ENCODE data around the gene PRKCA.
A peak's percentile ranks its signal among the peaks of the same experiment; 100 is the strongest.
"Not testable (repeated sequence)": the region's sequence is repeated elsewhere in the genome, so short reads cannot be mapped to it uniquely, and the experiment has no call there.

The PRKCA gene

DNA sequence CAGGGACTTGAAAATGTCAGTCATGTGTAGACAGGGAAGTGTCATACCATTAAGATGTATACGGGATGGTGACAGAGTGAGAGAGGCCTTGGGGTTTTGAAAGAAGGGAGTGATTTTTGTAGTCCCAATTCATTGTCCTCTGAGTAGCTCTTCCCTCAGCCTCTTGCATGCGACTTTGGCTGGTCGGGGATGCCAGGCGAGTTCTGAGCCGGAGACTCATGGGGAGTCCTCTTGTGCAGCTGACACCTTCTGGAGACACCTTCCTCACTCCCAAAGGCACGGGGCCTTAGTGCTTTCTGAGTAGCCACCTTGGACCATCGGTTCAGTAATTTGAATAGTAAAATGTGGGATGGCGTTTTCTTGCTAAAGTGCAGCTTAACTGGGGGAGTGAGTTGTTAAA is 144.7 kb downstream of the PRKCA start:
- DNase-seq = no peak

DNA sequence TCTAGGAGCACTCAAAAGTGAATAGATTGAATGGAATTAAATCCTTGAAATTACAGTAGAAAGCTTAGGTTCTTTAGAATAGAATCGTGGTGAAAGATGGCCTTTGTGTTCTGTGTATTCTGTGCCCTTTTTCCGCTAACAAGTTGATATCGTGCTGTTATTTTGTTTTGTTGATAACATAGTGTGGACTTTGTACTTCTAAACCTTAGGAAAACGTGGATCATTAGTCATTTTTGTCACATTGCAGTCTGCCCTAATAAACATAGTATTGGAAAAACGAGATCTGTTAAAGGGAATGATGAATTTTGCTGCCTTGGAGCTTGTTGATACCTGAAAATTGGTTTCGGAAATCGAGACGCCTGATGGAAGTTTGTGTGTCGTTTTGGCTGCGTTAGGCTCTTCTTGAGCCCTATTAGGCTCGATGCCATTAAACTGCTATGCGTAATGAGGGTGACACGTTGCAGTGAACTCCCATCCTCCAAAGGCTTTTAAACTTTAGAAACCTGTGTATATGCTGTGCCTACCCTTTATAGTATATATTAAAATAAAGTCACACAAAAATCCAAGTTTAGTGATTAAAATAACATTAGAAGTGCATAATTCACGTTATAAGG is 145.7 kb downstream of the PRKCA start:
- no peak for DNase-seq

DNA sequence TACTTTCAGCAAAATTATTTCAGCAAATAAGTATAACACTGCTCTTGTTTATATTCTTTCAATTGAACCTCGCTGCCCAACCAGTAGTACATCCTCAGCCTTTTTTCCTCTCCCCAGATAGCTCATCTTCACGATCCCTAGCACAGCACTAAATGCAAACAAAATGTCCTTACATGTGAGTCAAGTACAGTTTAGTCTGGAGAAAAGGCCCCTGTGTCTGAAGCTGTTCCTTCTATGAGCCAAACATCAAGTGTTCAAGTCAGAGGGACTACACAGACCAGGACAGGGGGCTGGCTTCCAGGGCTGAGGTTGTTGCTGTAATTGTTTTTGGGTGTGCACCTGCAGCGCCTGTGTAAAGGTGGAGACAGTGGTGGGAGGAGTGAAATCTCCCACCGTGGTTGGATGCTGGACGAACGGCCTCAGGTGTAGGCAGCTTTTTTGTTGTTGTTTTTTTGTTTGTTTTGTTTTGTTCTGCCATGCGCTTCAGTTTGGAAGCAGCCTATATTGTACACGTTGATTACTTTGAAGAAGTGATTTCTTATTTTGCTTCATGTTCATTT is 147.1 kb downstream of the PRKCA start:
- DNase-seq = no peak

DNA sequence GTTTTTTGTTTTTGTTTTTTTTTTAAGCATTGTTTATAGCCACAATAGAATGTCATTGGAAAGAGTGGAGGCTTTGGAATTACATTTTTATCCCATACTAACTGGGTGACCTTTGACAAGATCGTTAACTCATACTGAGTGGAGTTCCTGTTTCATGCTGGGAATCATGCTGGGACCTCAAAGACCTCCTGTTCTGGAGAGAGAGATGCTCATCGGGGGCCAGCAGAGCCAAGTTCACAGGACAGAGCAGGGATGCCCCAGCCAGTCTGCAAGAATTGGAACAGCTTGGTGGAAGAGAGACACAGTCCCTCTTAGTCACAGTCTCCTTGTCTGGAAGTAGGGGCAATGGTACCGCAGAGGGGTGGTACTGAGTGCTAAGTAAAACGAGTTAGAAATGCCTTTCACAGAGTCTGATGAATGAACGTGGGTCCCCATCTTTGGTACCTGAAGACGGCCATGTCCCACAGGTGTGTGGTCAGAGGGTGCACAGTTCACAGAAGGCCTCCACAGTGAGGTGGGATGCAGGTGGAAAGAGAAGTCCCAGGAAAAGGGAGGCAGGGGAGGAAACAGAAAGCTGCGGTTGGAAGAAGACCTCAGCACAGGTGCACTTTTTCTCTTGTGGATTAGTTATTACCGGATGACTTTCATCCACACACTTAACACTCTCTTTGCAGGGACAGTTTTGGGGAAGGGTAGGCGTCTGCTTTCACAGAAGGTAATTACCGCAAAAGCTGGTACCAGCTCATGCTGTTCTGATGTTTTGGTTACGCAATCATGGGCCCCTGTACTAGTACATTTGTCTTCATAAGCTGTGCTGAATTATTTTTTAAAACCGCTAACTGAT is 147.8 kb downstream of the PRKCA start:
- no peak for DNase-seq

DNA sequence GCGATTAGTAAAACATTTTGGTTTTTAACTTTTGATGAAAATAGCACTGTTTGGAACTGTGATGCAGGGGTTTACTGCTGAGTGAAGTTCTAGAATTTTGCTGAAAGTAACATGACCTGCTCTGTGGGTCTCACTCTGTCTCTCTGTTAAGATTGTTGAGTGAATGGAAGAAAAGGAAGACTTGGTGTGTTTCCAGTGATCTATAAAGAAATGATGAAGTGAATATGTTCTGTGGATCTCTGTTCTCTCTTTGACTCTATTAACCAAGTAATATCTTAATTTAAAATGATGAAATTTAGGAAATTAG is 148.4 kb downstream of the PRKCA start:
- DNase-seq = no peak

DNA sequence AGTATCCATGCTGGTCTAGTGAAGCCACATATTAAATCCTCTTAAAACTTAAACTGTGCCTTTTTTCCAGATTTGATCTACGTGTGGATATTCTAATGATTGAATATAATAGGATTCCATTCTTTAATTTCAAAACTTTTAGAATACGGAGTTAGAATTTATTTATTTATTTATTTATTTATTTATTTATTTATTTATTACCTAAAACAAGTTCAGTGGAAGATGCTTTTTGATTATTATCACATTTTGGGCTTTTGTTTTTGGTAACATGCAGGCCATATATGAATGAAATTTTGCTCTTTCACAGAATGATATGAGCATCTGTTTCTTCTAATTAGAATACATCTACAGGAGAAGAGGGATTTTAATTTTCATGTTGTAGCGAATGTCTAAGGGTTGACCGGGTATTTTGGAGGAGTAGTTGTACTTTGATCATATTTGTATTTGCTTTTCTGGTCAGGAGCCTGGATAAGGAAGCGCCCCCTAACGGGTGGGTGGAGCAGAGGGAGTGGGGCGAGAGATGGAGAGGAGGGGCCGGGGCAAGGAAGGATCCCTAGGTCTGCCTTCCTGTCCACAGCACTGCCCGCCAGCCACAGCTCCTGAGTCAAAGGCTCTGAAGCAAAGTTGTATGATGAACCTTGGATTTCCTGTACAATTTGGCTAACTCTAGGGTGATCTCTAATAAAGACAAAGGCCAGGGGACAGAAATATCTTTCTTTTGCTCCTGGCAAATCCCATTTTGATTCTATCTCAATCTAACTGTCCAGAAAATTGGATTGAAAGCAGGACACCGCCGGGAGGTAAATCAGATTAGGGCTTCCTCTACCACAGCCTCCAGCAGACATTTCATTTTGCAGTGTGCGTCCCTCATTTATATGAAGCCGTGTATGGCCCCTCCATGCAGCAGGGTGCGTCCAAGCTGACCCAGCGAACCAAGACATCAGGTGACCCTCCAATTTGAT is 149.1 kb downstream of the PRKCA start:
- no peak for DNase-seq

DNA sequence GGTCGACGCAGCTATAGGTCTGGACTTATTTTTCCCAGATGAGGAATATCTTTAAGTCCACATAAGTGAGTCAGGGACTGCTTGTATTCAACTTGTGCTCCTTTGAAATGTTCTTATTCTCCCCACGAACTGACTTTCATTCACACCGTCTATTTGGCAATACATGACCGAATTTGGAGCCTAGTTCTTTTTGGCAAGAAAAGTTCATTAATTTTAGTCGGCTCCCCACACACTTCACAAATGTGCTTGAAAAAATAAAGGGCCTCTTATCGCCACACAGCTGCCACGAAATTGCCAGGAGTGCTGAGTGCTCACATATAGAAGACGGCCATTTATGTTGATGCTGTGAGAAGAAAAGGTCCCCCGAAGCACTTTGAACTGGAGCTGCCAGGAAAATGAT is 152.6 kb downstream of the PRKCA start:
- no peak for DNase-seq

DNA sequence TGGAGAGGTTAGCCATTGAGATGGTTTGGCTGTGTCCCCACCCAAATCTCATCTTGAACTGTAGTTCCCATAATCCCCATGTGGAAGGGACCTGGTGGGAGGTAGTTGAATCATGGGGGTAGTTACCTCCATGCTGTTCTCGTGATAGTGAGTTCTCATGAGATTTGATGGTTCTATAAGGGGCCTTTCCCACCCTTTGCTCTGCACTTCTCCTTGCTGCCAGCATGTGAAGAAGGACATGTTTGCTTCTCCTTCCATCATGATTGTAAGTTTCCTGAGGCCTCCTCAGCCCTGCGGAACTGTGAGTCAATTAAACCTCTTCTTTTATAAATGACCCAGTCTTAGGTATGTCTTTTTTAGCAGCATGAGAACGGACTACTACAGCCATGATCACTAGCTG is 155.1 kb downstream of the PRKCA start:
- DNase-seq = not testable (repeated sequence)

DNA sequence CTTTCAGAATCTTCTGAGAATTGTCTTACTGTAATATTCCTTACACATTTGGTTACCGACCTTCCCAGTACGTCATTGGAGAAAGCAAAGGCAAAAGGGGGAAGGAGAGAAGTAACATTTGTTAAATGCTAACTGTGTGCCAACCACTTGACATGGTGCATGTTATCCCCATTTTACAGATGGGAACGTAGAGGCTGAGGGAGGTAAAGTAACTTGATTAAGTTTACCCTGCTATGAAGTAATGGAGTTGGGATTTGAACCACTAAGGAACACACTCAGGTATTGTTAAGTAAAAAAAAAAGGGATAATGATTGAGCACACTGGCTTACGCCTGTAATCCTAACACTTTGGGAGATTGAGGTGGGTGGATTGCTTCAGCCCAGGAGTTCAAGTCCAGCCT is 156.4 kb downstream of the PRKCA start:
- DNase-seq = no peak

DNA sequence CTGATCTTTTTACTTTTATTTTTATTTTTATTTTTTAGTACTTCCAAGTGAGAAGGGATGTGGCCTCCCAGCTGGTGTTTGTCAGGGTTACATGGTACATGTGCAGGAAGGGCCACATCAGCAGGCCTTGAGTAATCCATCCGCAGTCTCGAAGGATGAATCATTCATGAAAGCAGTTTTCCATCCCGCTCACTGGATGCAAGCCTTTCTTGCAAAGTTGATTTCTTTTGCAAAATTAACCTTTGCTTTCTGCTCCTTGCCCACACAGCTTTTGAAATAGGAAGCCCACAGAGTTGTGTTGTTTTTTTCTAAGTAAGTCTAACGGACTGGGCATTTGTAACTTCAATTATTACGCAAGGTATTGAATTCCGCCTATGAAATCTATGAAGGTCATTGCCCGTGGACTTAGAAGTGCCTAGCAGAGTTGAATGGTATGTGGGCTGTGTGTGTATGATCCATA is 157.4 kb downstream of the PRKCA start:
- no peak for DNase-seq

DNA sequence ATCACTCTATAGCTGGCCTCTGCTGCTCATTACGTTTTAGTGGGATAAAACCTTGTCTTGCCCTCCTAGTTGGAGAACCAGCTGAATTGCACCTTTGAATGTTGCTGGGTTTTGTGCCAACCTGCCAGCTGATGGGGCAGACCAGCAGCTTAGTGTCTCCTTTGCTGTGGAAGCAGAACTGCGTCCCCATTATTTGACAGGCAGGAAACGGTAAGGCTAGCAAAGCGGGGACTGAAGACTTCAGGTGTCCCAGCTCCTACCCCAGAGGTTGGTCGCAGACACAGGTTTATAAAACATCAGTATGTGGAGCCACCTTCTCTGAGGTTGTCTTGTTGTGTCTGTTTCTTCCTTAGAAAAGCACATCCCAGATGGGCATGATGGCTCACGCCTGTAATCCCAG is 158.1 kb downstream of the PRKCA start:
- no peak for DNase-seq

DNA sequence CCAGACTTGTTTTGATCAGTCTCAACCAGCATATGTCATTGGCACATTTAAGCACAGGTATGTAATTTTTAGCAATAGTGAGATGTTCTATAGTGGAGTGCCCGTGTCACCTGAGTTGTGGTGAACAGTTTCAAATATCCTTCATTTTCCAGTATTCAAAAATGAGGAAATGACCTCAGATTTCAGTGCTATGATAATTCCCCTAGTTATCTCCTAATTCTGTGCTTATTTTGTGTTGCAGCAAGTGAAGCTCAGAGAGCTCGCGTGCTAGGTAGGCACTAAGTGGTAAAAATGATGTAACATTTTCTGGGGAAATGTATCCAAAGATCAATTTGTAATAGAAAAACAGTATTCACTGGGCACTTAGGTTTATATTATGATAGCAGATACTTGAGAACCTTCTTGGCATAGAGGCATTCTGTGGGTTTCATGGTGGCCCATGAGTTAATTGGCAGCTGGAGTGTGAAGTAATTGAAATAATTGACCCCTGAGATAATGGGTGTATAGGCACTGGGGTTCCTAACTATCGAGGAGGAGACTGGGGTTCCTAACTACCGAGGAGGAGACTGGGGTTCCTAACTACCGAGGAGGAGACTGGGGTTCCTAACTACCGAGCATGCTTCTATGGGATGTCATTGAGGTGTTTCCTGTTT is 159.1 kb downstream of the PRKCA start:
- DNase-seq = no peak

DNA sequence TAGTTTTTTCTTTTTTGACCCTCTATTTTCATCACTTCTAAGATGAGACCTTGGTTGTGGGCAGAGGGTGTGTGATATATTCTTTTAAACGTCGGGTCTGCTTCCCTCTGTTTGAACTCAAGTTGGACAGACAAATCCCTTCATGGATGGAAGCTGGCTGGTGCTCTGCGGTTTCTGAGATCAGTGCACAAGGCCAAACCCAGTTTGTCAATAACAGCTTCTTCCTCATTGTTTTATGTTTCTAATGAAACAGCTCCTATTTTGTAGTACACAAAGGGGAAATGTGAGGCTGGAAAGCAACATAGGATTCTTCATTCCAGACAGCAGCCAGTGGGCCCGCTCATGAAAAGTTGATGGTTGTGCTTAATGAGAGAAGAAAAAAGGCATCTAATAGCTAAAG is 159.6 kb downstream of the PRKCA start:
- peak; percentile 27 for DNase-seq

DNA sequence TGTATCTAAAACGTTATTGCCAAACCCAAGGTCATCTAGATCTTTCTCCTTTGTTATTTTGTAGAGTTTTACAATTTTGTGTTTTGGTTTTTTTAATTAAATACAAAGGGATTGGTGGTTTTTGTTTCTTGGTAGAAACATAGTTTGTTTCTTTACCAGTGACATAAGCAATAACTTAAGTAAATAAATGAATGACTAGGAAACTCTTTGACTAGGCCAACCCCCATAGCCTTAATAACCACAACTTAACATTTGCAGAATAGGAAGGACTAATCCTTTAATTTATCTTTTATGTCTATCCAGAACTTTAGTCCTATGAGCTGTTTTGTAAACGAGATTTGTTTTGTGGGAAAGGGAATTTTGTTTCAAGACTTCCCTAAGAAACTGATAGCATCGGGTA is 162.5 kb downstream of the PRKCA start:
- DNase-seq = no peak

DNA sequence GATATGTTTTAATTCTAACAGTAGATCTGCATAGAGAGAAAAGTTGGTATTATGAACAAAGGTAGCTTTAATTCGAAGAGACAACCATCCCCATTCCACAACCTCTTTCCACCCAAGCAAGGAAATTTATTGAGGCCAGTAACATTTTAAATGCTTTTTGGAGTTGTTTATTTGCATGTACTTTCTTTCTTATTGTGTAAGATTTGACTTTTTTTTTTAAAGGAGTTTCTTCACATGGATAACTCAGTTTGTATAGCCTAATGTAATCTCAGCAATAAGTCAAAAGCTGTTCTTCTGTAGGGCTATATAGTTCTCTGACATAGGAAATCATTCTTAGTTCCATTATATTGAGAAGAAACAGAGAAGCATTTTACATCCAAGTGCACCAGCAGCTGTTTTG is 163.3 kb downstream of the PRKCA start:
- DNase-seq = no peak

DNA sequence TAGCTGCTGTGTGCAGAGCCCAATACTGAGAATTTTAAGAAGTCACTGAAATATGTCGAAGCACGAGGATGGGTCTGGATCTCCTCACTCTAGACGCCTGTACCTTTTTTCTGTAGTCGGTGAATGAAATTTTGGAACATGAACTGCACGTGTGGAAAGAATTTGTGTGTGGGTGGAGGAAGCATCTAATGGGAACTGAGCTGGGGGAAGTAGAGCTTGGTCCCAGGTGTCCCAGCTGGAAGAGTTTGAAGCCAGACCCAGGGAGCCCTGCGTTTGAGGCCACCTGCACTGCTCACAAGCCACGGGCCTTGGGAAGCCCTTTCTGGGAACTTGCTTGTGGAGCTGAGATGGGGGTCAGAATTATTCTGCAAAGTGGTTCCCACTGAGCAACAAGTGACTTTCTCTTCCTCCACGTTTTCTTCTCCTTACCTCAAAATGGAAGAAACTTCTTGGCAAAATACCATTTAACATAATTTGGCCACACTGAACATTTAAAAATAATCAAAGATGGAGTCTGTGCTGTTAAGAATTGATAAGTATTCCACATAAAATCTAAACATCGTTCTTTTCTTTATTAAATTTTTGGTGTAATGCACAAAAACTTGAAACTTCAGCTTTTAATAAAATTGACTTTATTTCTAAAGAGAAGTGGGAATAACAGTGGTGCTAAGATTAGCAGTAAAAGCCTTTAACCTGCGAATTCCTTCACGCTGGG is 163.8 kb downstream of the PRKCA start:
- no peak for DNase-seq

DNA sequence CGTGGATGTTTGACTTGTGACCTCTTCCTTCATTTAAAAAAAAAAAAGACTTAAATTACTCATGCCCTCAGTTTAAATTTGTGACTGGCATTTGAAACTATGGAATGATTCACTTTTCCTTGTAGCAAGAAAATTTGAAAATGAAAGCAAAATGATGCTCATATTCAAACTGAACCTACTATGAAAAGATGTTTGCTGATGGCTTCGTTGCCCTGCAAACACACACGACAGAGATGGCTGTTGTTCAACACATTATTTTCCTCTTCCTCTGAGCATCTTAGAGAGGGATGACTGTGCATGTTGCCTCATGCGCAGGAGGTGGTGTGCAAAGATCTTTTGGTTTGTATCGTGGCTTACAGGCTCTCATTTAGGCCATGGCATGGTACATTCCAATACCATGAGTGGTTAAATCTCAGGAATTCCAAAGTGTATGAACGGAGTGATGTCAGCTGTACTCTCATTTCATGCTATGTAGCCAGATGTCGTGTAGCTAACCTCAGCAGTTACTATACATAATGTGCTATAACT is 164.5 kb downstream of the PRKCA start:
- DNase-seq = no peak

DNA sequence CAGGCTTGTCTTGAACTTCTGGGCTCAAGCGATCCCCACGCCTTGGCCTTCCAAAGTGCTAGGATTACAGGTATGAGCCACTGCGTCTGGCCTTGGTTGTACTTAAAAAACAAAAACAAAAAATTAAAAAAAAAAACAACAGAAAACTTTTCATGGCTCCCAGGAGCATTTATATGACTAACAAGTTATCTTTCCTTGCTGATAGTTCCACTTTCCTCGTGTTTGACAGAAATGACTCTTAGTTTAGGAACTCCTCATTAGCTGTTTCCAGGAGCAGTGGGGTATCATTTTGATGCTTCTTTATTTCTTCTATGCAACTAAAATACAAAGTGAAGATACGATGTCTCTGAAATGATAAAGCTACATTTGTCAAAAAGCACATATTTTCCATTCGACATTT is 165.4 kb downstream of the PRKCA start:
- DNase-seq = no peak

DNA sequence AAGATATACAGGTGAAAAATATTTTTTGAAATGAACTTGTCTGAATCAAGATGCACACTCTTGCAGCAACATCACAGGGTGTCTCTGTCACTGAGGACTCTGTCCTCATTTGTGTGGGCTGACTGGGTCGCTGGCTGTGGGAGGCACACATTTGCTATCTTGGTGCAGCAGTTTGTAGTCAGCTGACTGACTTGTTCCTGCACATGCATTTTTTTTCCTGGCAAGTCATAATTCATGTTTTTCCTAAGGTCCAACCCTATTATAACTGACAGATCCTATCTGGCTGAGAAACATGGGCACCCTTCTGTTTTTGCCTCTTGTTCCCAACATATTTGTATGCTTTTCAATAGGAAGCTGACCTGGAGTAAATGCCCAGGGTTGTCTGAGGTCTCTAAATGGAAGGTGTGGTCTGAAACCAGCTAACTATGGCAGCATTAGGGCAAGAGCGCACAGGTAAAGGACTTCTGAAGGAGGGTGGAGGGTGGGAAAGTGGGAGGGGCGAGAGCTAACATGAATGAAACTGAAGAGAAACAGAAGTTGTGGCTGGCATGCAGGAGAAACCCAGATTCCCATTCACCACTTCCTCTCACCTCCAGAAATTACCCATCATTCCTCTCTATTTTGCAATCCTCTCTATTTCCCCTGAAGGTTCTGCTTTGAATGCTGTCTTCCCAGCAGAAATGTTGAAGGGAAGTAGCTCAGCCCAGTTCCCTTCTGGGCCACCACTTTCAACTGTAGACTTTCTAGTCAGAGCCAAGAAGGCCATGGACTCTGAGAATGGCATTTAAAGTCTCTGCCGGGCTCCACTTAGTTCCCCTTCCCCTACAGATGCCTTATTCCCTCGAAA is 166.1 kb downstream of the PRKCA start:
- no peak for DNase-seq

DNA sequence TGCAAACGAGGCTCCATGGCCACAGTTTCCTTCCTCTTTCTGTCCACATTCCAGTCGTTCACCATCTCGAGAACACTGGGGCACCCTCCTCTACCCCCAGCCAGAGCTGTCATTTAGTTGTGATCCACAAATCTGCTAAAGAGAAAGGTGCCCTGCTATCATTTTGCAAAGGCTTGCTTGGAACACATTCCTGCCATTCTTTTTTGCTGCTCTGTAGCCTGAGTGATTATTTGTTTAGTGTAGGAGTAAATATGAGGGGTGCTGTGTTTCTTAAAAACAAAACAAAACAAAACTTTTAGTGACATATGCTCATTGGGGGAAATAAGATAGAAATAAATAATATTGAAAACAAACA is 166.7 kb downstream of the PRKCA start:
- DNase-seq = no peak

DNA sequence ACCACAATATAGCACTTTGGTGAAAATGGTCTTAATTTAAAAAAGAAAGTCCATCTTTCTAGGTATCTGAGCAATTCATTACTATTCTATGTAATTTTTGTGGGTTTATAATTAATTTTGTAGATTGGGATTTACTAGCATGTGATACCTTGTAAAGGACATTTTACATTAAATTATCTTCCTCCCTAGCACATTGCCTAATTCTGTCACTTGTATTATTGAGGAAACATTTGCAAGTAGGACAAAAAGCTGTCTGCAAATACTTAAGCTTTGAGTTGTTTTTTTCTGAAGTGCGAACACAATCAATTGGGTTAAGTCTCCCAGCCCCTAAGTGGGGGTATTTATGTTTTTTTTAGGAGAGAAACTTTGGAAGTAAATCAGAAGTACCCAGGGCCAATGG is 167.0 kb downstream of the PRKCA start:
- DNase-seq = no peak
